CD14-positive monocyte (primary cell): ENCODE measurements around the gene HIGD1C. TPM values are rescaled to one million over a fixed set of nuclear protein-coding genes. Genes with fewer than 3 reads are reported as not detected.

Experiments
- DNase-seq, 3 donors: peaks; one replicate each; pipeline ENCODE4 v3.0.0-alpha.2; 2011 to 2022
- H2AFZ ChIP-seq: 2 replicates; pipeline ENCODE4 v1.6.0; 2012; ENCODE audit warnings: mild to moderate bottlenecking, low read depth, low read length, inconsistent platforms; ENCODE audit not compliant: insufficient read depth, poor library complexity, severe bottlenecking
- H3K27ac ChIP-seq, 2 donors: 1 replicate in 1 of 2; 2 replicates in 1 of 2; pipeline ENCODE4 v1.5.1; 2012 to 2013; ENCODE audit warnings: low read length in 2 of 2, control low read depth in 1 of 2, inconsistent platforms in 1 of 2, low read depth in 1 of 2, mild to moderate bottlenecking in 1 of 2
- H3K27me3 ChIP-seq, 2 donors: one replicate each; pipeline versions ENCODE4 v1.6.0 to v1.6.1; 2011 to 2013; ENCODE audit warnings: low read length in 2 of 2; ENCODE audit not compliant: control insufficient read depth in 2 of 2, insufficient read depth in 2 of 2
- H3K36me3 ChIP-seq, 2 donors: replicated peaks in 1 of 2; 1 replicate in 1 of 2; 2 replicates in 1 of 2; pipeline versions ENCODE4 v1.5.1 to v1.6.1; 2012 to 2013; ENCODE audit warnings: low read length in 2 of 2, control low read depth in 1 of 2, inconsistent platforms in 1 of 2, mild to moderate bottlenecking in 1 of 2; ENCODE audit not compliant: insufficient read depth in 2 of 2, control insufficient read depth in 1 of 2
- H3K4me1 ChIP-seq, 2 donors: 1 replicate in 1 of 2; 2 replicates in 1 of 2; pipeline versions ENCODE4 v1.5.1 to v1.6.1; 2012 to 2013; ENCODE audit warnings: low read length in 2 of 2, control low read depth in 1 of 2, inconsistent platforms in 1 of 2, mild to moderate bottlenecking in 1 of 2, moderate library complexity in 1 of 2; ENCODE audit not compliant: insufficient read depth in 2 of 2, control insufficient read depth in 1 of 2
- H3K4me2 ChIP-seq: replicated peaks from 2 replicates; pipeline ENCODE3; 2012; ENCODE audit warnings: low read length, moderate library complexity, mild to moderate bottlenecking; ENCODE audit not compliant: poor library complexity, severe bottlenecking; ENCODE audit errors: extremely low read depth
- H3K4me3 ChIP-seq, 3 experiments: fragments of 200-600 bp in 1 of 3; sonication (generic) in 1 of 3; replicated peaks in 1 of 3; 1 replicate in 2 of 3; 2 replicates in 1 of 3; pipeline ENCODE4 v1.5.1; 2011 to 2013; ENCODE audit warnings: low read length in 3 of 3, mild to moderate bottlenecking in 3 of 3, control low read depth in 2 of 3, low read depth in 2 of 3, inconsistent platforms in 1 of 3, moderate library complexity in 1 of 3
- H3K79me2 ChIP-seq: 2 replicates; pipeline ENCODE4 v1.6.0; 2012; ENCODE audit warnings: mild to moderate bottlenecking, control low read depth, inconsistent platforms, low read length, moderate library complexity; ENCODE audit not compliant: insufficient read depth
- H3K9ac ChIP-seq: 2 replicates; pipeline ENCODE4 v1.6.0; 2017; ENCODE audit warnings: low read length, mild to moderate bottlenecking; ENCODE audit not compliant: insufficient read depth, poor library complexity, severe bottlenecking
- H3K9me3 ChIP-seq, 2 donors: replicated peaks in 1 of 2; 1 replicate in 1 of 2; 2 replicates in 1 of 2; pipeline versions ENCODE4 v1.5.1 to v1.6.1; 2012 to 2013; ENCODE audit warnings: low read length in 2 of 2, control low read depth in 1 of 2; ENCODE audit not compliant: control insufficient read depth in 1 of 2, insufficient read depth in 1 of 2
- H4K20me1 ChIP-seq: 2 replicates; pipeline ENCODE4 v1.6.0; 2012; ENCODE audit warnings: mild to moderate bottlenecking, low read length, control low read depth, moderate library complexity; ENCODE audit not compliant: insufficient read depth
- H3K27ac Mint-ChIP-seq, 7 donors: one replicate each; pipeline ENCODE4 v1.8.0; 2020; ENCODE audit warnings: mild to moderate bottlenecking in 7 of 7, mixed read lengths in 7 of 7, moderate library complexity in 6 of 7, inconsistent platforms in 2 of 7
- H3K27me3 Mint-ChIP-seq, 3 donors: one replicate each; pipeline ENCODE4 v1.8.0; 2021 to 2022; ENCODE audit warnings: low read depth in 3 of 3, mild to moderate bottlenecking in 3 of 3, mixed read lengths in 3 of 3, moderate library complexity in 3 of 3, inconsistent platforms in 1 of 3
- H3K36me3 Mint-ChIP-seq, 2 donors: one replicate each; pipeline ENCODE4 v1.8.0; 2020; ENCODE audit warnings: mixed read lengths in 2 of 2, inconsistent platforms in 1 of 2, mild to moderate bottlenecking in 1 of 2
- H3K4me1 Mint-ChIP-seq: one replicate; pipeline ENCODE4 v1.8.0; 2020; ENCODE audit warnings: mild to moderate bottlenecking, mixed read lengths
- H3K4me3 Mint-ChIP-seq, 2 donors: one replicate each; pipeline ENCODE4 v1.8.0; 2020; ENCODE audit warnings: mild to moderate bottlenecking in 2 of 2, mixed read lengths in 2 of 2, moderate library complexity in 1 of 2
- H3K9me3 Mint-ChIP-seq, 7 donors: one replicate each; pipeline ENCODE4 v1.8.0; 2020 to 2022; ENCODE audit warnings: mixed read lengths in 7 of 7, mild to moderate bottlenecking in 6 of 7, moderate library complexity in 6 of 7, inconsistent platforms in 2 of 7
- CTCF ChIP-seq: fragments of 200-600 bp; IDR thresholded peaks from one replicate; pipeline ENCODE4 v1.8.0; 2022; ENCODE audit warnings: antibody characterized with exemption, mild to moderate bottlenecking
- WGBS: methylation state at CpG from one replicate; pipeline ENCODE4 v1.1.5; 2013; ENCODE audit warnings: missing lambda C conversion rate; ENCODE audit not compliant: insufficient coverage; 5-methylcytosine and 5-hydroxymethylcytosine counted together
- intact Hi-C, 2 donors: fragments of 100-400 bp; cut with micrococcal nuclease; formaldehyde crosslinking; loops; one replicate each; pipeline versions ENCODE4 v1.15.0 to v1.15.1; 2023
- polyA plus RNA-seq, 3 donors: library from polyadenylated mRNA; depleted of rRNA in 1 of 3; unstranded in 2 of 3; stranded (reverse) in 1 of 3; fragments of 300-500 nt in 2 of 3; fragments of >200 nt in 1 of 3; fragmentation: Illumina TruSeq in 2 of 3; gene quantifications; 1 replicate in 2 of 3; 2 replicates in 1 of 3; pipeline ENCODE4 v1.2.3, GENCODE V29; 2012 to 2021

HIGD1C gene
- polyA plus RNA-seq, 3 donors = not detected

- peak; percentile 33 to 61 (median 54) for DNase-seq
- intact Hi-C loops = no loop called here
- peaks cover 45 to 59% of the 10 kb centered on the region in 2 donors for H3K4me1 ChIP-seq
- H3K36me3 Mint-ChIP-seq = peaks cover 26 to 43% of the 10 kb centered on the region in 2 donors
- no peaks in the 10 kb centered on the region for H3K27me3 ChIP-seq
- 0% methylated on average over 2 of the region's 3 CpGs for WGBS
- H3K4me3 Mint-ChIP-seq = peak overlapping the region; percentile 63 to 81
- peaks cover 17 to 45% of the 10 kb centered on the region in 2 donors for H3K36me3 ChIP-seq
- no peak overlapping the region for H2AFZ ChIP-seq
- H3K4me3 ChIP-seq = peak overlapping the region in 2 of 3 experiments; percentile 33 to 63
- H3K27me3 Mint-ChIP-seq = no peaks in the 10 kb centered on the region
- peak overlapping the region; percentile 67 for H3K4me2 ChIP-seq
- H3K9ac ChIP-seq = no peak overlapping the region
- peak overlapping the region; percentile 76 to 91 (median 87) for H3K27ac Mint-ChIP-seq
- peaks cover 54% of the 10 kb centered on the region for H3K79me2 ChIP-seq
- H4K20me1 ChIP-seq = peaks cover 35% of the 10 kb centered on the region
- H3K9me3 Mint-ChIP-seq = peaks cover 6 to 12% (median 7%) of the 10 kb centered on the region in 7 donors
- H3K9me3 ChIP-seq = peaks cover 12 to 15% of the 10 kb centered on the region in 2 donors
- peaks cover 60% of the 10 kb centered on the region for H3K4me1 Mint-ChIP-seq
- H3K27ac ChIP-seq = peak overlapping the region in 1 of 2 donors; percentile 77
- TF ChIP-seq CTCF = no peak
These were observed 17.9 kb upstream of the HIGD1C start for GRCh38 chr12:50934371-50934851.

DNA sequence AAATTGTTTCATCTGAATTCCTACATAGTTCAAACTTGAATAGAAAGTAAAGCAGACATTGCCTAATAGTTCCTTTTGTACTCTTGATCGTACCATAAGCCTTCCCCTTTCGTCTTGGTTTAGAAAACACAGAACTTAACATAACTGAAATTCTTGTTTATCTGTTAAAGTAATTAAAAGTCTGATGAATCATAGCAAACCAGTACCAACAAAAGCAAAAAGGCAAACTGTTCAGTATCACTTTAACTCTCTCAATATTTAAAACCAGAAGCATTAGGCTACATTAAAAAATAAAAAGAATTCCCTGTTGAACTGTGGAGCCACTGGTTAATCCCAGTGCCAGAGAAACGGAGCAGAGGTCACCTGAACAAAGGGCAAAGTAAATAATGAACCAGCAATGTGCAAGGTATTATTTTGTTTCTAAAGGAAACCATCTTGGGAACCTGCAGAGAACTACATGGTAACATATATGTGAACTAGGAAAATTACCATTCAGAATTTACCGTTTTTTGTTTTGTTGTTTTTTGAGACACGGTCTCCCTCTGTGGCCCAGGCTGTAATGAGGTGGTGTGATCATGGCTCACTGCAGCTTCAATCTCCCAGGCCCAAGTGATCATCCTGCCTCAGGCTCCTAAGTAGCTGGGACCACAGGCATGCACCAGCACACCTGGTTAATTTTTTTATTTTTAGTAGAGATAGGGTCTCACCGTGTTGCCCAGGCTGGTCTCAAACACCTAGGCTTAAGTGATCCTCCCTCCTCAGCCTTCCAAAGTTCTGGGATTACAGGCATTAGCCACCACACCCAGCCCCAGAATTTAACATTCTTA, 17.1 kb upstream of the HIGD1C start:
- Histone ChIP-seq H3K27ac (peak overlapping the region; percentile 44 to 77), H3K4me1 (peaks cover 45 to 59% of the 10 kb centered on the region in 2 donors), H2AFZ (no peak overlapping the region), H3K4me2 (peak overlapping the region; percentile 67), H3K27me3 (no peaks in the 10 kb centered on the region), H3K4me3 (peak overlapping the region in 2 of 3 experiments; percentile 33 to 63), H3K9ac (peak overlapping the region; percentile 19), H4K20me1 (peaks cover 27% of the 10 kb centered on the region), H3K79me2 (peaks cover 46% of the 10 kb centered on the region), H3K9me3 (peaks cover 12 to 15% of the 10 kb centered on the region in 2 donors), H3K36me3 (peaks cover 10 to 37% of the 10 kb centered on the region in 2 donors)
- TF ChIP-seq CTCF = no peak
- H3K9me3 Mint-ChIP-seq = peaks cover 6 to 12% (median 7%) of the 10 kb centered on the region in 7 donors
- intact Hi-C loops = no loop called here
- H3K27ac Mint-ChIP-seq = peak overlapping the region; percentile 76 to 91 (median 87)
- H3K36me3 Mint-ChIP-seq = peaks cover 18 to 37% of the 10 kb centered on the region in 2 donors
- H3K4me3 Mint-ChIP-seq = peak overlapping the region; percentile 63 to 81
- H3K4me1 Mint-ChIP-seq = peaks cover 58% of the 10 kb centered on the region
- H3K27me3 Mint-ChIP-seq = no peaks in the 10 kb centered on the region
- peak in 2 of 3 donors; percentile 31 to 61 for DNase-seq
- no CpG with 5 or more reads among the region's 6 CpGs for WGBS
